ENCODE measurements around the gene SRR.

The SRR gene

DNA sequence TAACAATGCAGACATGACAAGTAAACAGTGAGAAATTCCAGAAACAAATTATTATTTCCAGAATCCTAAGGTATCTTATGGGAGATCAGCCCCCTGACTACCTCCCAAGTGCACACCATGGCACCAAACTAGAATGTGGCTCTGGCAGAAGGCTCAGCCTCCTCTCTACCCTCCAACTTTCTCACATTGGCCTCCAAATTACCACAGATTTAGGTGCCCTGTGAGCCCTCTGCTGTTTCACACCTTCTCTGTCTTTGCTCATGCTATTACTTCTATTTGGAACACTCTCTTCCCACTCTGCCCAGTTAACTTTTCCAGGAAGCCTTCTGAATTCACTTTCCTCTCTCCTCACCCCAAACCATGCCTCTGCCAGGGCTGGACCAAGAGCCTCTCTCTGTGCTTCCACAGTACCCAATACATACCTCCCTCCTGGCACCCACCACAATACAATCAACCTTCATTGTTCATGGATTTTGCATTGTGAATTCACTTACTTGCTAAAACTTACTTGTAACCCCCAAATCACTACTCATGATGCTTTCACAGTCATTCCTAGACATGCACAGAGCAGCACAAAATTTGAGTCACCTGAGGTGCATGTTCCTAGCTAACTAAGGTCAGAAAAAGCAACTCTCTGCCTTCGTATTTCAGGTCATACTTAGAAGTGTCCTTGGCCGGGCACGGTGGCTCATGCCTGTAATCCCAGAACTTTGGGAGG, 31.6 kb upstream of the SRR start:
- H3K9me3 ChIP-seq (ENCODE audit: low read length) = no peaks in the 10 kb centered on the region
- peaks cover 27% of the 10 kb centered on the region for H3K36me3 ChIP-seq (ENCODE audit: insufficient read depth, low read length)
- no peaks in the 10 kb centered on the region for H3K27me3 ChIP-seq (ENCODE audit: control insufficient read depth in 1 of 2, insufficient read depth in 2 of 2, low read length in 2 of 2)
- H3K4me3 ChIP-seq (ENCODE audit: low read depth in 1 of 2, low read length in 2 of 2) = no peak overlapping the region
- no peaks in the 10 kb centered on the region for H3K4me1 ChIP-seq (ENCODE audit: insufficient read depth, low read length)
- no peak overlapping the region for H3K9ac ChIP-seq (ENCODE audit: low read length)
- H3K27ac ChIP-seq (ENCODE audit: low read depth, low read length) = no peak overlapping the region

DNA sequence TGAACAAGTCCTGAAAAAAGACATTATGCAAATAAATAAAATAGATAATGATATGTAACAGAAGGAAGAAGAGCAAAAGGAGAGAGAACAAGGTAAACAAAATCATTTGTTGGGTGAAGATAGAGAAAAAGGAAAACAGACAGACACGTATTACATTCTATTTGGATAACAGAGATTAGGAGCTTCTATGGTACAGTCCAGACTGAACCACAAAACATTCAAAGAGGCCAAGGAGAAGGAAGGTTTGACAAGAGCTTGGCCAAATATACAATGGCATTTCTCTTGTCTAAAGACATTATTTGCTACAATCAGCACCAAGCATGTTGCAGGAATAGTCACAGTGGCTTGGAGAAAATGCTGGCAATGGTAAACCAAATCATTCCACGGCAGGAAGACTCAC, 29.3 kb upstream of the SRR start:
- no peak overlapping the region for H3K27ac ChIP-seq (ENCODE audit: low read depth, low read length)
- H3K9ac ChIP-seq (ENCODE audit: low read length) = no peak overlapping the region
- no peaks in the 10 kb centered on the region for H3K9me3 ChIP-seq (ENCODE audit: low read length)
- H3K27me3 ChIP-seq (ENCODE audit: control insufficient read depth in 1 of 2, insufficient read depth in 2 of 2, low read length in 2 of 2) = no peaks in the 10 kb centered on the region
- no peaks in the 10 kb centered on the region for H3K4me1 ChIP-seq (ENCODE audit: insufficient read depth, low read length)
- peaks cover 34% of the 10 kb centered on the region for H3K36me3 ChIP-seq (ENCODE audit: insufficient read depth, low read length)
- no peak overlapping the region for H3K4me3 ChIP-seq (ENCODE audit: low read depth in 1 of 2, low read length in 2 of 2)

DNA sequence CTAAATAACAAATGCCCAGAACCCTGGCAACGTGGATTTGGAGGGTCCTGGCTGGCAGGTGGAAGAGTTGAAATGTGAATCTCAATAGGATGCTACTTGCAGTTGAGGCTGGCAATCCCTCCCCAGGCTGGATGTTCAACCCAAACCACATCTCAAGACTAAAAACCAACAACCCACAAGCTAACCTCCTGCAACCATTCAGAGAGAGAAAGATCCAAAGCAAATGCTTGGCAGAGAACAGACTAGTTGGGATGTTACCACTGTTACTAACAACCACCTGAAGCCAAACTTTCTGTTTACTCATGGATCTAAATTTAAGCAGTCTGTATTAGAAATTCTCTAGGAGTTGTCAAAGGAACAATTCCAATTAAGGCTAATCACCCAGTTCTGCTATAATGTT, 28.0 kb upstream of the SRR start:
- Histone ChIP-seq H3K9me3 (ENCODE audit: low read length) (no peaks in the 10 kb centered on the region), H3K4me1 (ENCODE audit: insufficient read depth, low read length) (no peaks in the 10 kb centered on the region), H3K27me3 (ENCODE audit: control insufficient read depth in 1 of 2, insufficient read depth in 2 of 2, low read length in 2 of 2) (no peaks in the 10 kb centered on the region), H3K36me3 (ENCODE audit: insufficient read depth, low read length) (peaks cover 30% of the 10 kb centered on the region), H3K9ac (ENCODE audit: low read length) (no peak overlapping the region), H3K4me3 (ENCODE audit: low read depth in 1 of 2, low read length in 2 of 2) (no peak overlapping the region), H3K27ac (ENCODE audit: low read depth, low read length) (no peak overlapping the region)

DNA sequence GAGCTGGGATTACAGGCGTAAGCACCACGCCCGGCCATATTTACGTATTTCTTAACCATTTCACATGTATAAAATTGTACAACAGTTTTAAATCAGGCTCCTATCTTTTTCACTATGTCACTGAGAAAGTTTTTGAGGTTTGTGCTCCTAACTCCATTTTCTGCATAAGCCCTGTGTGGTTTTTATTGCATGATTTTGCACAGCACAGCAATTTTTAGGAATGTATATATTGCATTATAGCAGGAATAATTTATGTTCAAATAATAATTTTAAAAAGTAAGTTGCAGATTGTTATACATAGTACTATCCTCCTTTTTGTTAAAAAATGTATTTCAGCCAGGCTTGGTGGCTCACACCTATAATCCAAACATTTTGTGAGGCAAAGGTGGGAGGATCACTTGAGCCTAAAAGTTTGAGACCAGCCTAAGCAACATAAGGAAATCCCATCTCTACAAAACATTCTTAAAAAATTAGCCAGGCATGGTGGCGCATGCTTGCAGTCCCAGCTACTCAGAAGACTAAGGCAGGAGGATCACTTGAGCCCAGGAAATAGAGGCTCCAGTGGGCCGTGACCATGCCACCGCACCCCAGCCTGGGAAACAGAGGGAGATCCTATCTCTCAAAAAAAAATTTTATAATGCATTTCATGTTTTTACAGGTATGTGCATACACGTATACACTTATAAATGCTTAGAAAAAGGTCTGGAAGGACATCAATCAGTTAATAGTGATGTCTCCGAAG, 26.1 kb upstream of the SRR start:
- Histone ChIP-seq H3K36me3 (ENCODE audit: insufficient read depth, low read length) (peaks cover 44% of the 10 kb centered on the region), H3K4me3 (ENCODE audit: low read depth in 1 of 2, low read length in 2 of 2) (no peak overlapping the region), H3K27ac (ENCODE audit: low read depth, low read length) (no peak overlapping the region), H3K4me1 (ENCODE audit: insufficient read depth, low read length) (peaks cover 4% of the 10 kb centered on the region), H3K9me3 (ENCODE audit: low read length) (no peaks in the 10 kb centered on the region), H3K27me3 (ENCODE audit: control insufficient read depth in 1 of 2, insufficient read depth in 2 of 2, low read length in 2 of 2) (no peaks in the 10 kb centered on the region), H3K9ac (ENCODE audit: low read length) (no peak overlapping the region)

DNA sequence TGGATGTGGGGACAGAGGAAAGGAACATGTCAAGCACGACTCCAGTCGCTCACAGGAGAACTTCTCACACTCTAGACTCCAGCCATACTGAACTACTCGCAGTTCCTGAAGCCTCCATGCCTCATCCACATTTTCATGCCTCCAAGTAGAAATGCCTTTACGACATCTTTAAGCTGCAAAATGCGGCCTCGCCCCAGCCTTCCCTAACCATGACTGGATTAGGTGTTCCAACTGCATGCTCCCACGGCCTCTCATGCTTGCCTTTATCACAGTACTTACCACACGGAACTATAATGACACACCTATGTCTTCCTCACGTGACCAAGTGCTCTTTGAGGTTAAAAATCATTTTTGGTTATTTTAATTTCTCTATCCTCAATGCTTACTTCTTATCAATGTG, 24.0 kb upstream of the SRR start:
- Histone ChIP-seq H3K4me1 (ENCODE audit: insufficient read depth, low read length) (peaks cover 4% of the 10 kb centered on the region), H3K9ac (ENCODE audit: low read length) (no peak overlapping the region), H3K27ac (ENCODE audit: low read depth, low read length) (no peak overlapping the region), H3K4me3 (ENCODE audit: low read depth in 1 of 2, low read length in 2 of 2) (no peak overlapping the region), H3K27me3 (ENCODE audit: control insufficient read depth in 1 of 2, insufficient read depth in 2 of 2, low read length in 2 of 2) (no peaks in the 10 kb centered on the region), H3K36me3 (ENCODE audit: insufficient read depth, low read length) (peaks cover 48% of the 10 kb centered on the region), H3K9me3 (ENCODE audit: low read length) (no peaks in the 10 kb centered on the region)

DNA sequence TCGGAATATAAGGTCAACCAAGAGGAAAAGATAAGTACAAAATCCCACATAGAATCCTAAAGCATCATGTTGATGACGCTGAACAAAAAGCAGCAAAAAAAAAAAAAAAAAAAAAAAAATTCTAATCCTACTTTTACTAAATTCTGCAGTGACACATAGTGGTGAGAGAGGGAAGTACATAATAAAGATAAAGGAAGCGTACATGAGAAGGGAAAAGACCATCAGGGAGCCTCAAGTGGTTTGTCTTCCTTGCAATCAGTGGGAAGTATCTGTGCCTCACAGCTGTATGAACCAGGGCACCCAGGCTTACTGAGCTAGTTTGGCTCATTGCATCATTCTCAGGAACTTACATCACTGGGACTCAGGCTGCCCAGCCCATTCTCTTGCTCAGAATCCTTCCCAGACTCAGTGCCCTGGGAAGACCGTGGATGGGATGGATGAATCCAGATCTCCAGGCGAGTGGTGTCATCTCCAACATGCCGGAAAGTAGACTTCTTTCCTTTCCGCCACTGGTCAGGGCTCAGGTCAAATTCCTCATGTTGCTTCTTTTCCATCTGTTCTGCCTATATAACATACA, 21.4 kb upstream of the SRR start:
- H3K9ac ChIP-seq (ENCODE audit: low read length) = no peak overlapping the region
- H3K4me1 ChIP-seq (ENCODE audit: insufficient read depth, low read length) = peaks cover 4% of the 10 kb centered on the region
- H3K4me3 ChIP-seq (ENCODE audit: low read depth in 1 of 2, low read length in 2 of 2) = no peak overlapping the region
- peaks cover 60% of the 10 kb centered on the region for H3K36me3 ChIP-seq (ENCODE audit: insufficient read depth, low read length)
- no peaks in the 10 kb centered on the region for H3K27me3 ChIP-seq (ENCODE audit: control insufficient read depth in 1 of 2, insufficient read depth in 2 of 2, low read length in 2 of 2)
- H3K9me3 ChIP-seq (ENCODE audit: low read length) = no peaks in the 10 kb centered on the region
- H3K27ac ChIP-seq (ENCODE audit: low read depth, low read length) = no peak overlapping the region

DNA sequence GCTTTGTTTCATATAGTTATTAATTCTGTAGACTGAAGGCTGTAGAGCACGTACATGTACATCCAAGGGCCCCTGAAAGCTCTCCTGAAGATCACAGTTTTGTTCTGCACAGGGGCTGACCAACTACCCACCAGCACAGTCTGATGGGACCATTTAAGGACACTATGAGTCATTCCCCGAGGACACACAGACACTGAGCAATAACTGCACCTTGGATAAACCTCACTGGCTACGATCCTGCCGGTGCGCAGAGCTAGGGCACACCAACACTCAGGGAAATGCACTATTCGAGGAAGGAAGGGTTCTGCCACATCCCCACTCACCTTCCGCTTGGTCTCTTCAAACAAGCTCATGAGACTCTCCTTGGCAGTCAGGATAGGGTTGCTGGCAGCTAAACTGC, 20.4 kb upstream of the SRR start:
- no peak overlapping the region for H3K4me3 ChIP-seq (ENCODE audit: low read depth in 1 of 2, low read length in 2 of 2)
- peaks cover 4% of the 10 kb centered on the region for H3K4me1 ChIP-seq (ENCODE audit: insufficient read depth, low read length)
- H3K27me3 ChIP-seq (ENCODE audit: control insufficient read depth in 1 of 2, insufficient read depth in 2 of 2, low read length in 2 of 2) = no peaks in the 10 kb centered on the region
- H3K27ac ChIP-seq (ENCODE audit: low read depth, low read length) = no peak overlapping the region
- H3K9me3 ChIP-seq (ENCODE audit: low read length) = no peaks in the 10 kb centered on the region
- H3K9ac ChIP-seq (ENCODE audit: low read length) = no peak overlapping the region
- peaks cover 64% of the 10 kb centered on the region for H3K36me3 ChIP-seq (ENCODE audit: insufficient read depth, low read length)

DNA sequence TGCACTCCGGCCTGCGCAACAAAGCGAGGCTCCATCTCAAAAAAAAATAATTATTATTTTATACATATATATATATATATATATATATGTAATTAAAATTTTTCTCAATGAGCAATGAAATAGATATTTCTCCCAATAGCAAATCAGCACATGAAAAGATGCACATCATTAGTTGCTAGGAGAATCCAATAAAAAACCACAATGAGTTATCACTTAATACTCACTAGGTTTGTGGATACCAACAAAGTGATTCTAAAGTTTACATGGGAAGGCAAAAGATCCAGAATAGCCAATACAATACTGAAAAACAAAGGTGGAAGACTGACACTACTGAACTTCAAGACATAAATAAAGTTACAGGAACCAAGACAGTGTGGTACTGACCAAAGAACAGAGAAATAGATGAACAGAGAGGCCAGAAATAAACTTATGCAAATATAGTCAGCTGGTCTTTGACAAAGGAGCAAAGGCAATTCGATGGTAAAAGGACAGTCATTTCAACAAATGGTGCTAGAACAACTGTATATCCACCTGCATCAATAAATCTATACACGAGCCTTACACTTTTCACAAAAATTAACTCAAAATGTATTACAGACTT, 13.8 kb upstream of the SRR start:
- H3K4me3 ChIP-seq (ENCODE audit: low read depth in 1 of 2, low read length in 2 of 2) = no peak overlapping the region
- no peak overlapping the region for H3K9ac ChIP-seq (ENCODE audit: low read length)
- H3K27me3 ChIP-seq (ENCODE audit: control insufficient read depth in 1 of 2, insufficient read depth in 2 of 2, low read length in 2 of 2) = no peaks in the 10 kb centered on the region
- H3K36me3 ChIP-seq (ENCODE audit: insufficient read depth, low read length) = peaks cover 54% of the 10 kb centered on the region
- H3K4me1 ChIP-seq (ENCODE audit: insufficient read depth, low read length) = no peaks in the 10 kb centered on the region
- no peaks in the 10 kb centered on the region for H3K9me3 ChIP-seq (ENCODE audit: low read length)
- no peak overlapping the region for H3K27ac ChIP-seq (ENCODE audit: low read depth, low read length)

DNA sequence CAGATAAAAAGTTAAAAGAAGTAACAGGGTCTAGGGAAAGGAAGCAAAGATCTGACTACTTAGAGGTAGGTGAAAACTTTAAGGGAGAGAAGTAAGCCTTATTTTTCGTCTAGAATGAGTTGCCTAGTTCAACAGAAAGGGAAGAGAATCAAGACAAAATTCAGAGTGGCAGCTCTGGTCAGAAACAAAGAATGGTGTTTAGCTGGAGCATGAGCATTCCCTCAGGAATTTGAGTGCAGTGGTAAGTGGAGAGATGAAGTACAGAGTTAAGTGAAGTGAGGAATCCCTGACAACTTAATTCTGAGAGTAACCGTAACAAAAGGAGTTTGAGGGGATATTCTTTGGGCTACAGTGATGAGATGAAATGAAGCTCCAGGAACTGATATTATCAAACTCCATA, 11.7 kb upstream of the SRR start:
- Histone ChIP-seq H3K27me3 (ENCODE audit: control insufficient read depth in 1 of 2, insufficient read depth in 2 of 2, low read length in 2 of 2) (no peaks in the 10 kb centered on the region), H3K36me3 (ENCODE audit: insufficient read depth, low read length) (peaks cover 66% of the 10 kb centered on the region), H3K9me3 (ENCODE audit: low read length) (no peaks in the 10 kb centered on the region), H3K9ac (ENCODE audit: low read length) (no peak overlapping the region), H3K4me3 (ENCODE audit: low read depth in 1 of 2, low read length in 2 of 2) (no peak overlapping the region), H3K4me1 (ENCODE audit: insufficient read depth, low read length) (no peaks in the 10 kb centered on the region), H3K27ac (ENCODE audit: low read depth, low read length) (no peak overlapping the region)

DNA sequence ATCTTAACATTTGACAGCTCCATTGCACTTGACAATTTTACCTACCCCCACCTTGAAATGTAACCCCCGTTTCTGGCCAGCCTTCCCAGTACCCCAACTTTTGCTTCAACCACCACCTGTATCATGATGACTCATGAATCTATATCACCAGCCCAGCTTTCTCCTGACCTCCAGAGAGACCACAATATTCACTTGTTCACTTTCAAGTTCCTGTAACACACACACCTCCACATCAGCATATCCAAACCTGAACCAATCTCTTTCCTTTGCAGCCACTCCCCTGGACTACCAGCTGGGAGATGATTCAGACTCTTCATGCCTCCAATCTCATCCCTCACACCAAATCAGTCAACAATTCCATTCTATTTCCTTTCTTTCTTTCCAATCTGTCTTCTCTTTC, 8.2 kb upstream of the SRR start:
- Histone ChIP-seq H3K27ac (ENCODE audit: low read depth, low read length) (no peak overlapping the region), H3K9me3 (ENCODE audit: low read length) (no peaks in the 10 kb centered on the region), H3K9ac (ENCODE audit: low read length) (no peak overlapping the region), H3K36me3 (ENCODE audit: insufficient read depth, low read length) (peaks cover 81% of the 10 kb centered on the region), H3K4me3 (ENCODE audit: low read depth in 1 of 2, low read length in 2 of 2) (no peak overlapping the region), H3K27me3 (ENCODE audit: control insufficient read depth in 1 of 2, insufficient read depth in 2 of 2, low read length in 2 of 2) (no peaks in the 10 kb centered on the region), H3K4me1 (ENCODE audit: insufficient read depth, low read length) (no peaks in the 10 kb centered on the region)

DNA sequence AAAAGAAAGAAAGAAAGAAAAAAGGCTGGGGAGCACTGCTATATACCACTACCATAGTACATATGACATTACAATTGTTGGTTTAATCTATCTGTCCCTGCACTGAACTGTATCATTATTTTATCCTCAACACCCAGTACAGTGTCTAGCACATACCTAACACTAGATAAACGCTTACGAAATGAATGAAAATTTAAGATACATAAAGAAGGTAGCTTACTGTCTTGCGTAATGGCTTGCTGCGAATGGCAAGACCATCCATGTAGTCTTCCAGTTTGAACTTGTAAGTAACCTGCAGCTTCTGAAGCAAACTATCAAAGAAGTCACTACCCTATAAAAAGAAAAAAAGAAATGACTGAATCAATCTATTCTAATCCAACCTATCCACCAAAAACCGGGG, 6.7 kb upstream of the SRR start:
- Histone ChIP-seq H3K4me3 (ENCODE audit: low read depth in 1 of 2, low read length in 2 of 2) (no peak overlapping the region), H3K9ac (ENCODE audit: low read length) (no peak overlapping the region), H3K27me3 (ENCODE audit: control insufficient read depth in 1 of 2, insufficient read depth in 2 of 2, low read length in 2 of 2) (no peaks in the 10 kb centered on the region), H3K27ac (ENCODE audit: low read depth, low read length) (no peak overlapping the region), H3K9me3 (ENCODE audit: low read length) (no peaks in the 10 kb centered on the region), H3K4me1 (ENCODE audit: insufficient read depth, low read length) (peaks cover 10% of the 10 kb centered on the region), H3K36me3 (ENCODE audit: insufficient read depth, low read length) (peaks cover 71% of the 10 kb centered on the region)

Data from muscle layer of colon (tissue), 2 donors.